Activated effector memory CD4-positive, alpha-beta T cell treated with Interleukin-2 at 50 U/mL for 16 hours (primary cell): Measurements from ENCODE around the gene DENND5A.
"Not testable (repeated sequence)": the region's sequence is repeated elsewhere in the genome, so short reads cannot be mapped to it uniquely, and the experiment has no call there.

ENCODE experiments used
- DNase-seq: peaks from one replicate; pipeline ENCODE4 v3.0.0-alpha.2; 2020

DENND5A gene

GRCh38 chr11:9264316-9265210 lies 587 bp downstream of the DENND5A start:
- no peak for DNase-seq

GRCh38 chr11:9263840-9264315 lies 1.3 kb downstream of the DENND5A start:
- no peak for DNase-seq

GRCh38 chr11:9260838-9261146 lies 4.4 kb downstream of the DENND5A start:
- DNase-seq, result not testable (repeated sequence)

- no peak for DNase-seq
These were observed 4.9 kb downstream of the DENND5A start for GRCh38 chr11:9259981-9260837.

GRCh38 chr11:9258279-9258678 lies 6.9 kb downstream of the DENND5A start:
- not testable (repeated sequence) for DNase-seq

GRCh38 chr11:9254416-9254815 lies 10.7 kb downstream of the DENND5A start:
- no peak for DNase-seq

- no peak for DNase-seq
These were observed 12.1 kb downstream of the DENND5A start for GRCh38 chr11:9253086-9253485.

GRCh38 chr11:9251311-9251710 lies 13.8 kb downstream of the DENND5A start:
- no peak for DNase-seq

- no peak for DNase-seq
These were observed 15.0 kb downstream of the DENND5A start for GRCh38 chr11:9250139-9250582.

GRCh38 chr11:9249252-9249651 lies 15.9 kb downstream of the DENND5A start:
- DNase-seq, result no peak

GRCh38 chr11:9247863-9248262 lies 17.3 kb downstream of the DENND5A start:
- DNase-seq, result no peak

GRCh38 chr11:9236242-9236641 lies 28.9 kb downstream of the DENND5A start:
- DNase-seq, result not testable (repeated sequence)

GRCh38 chr11:9232482-9232881 lies 32.7 kb downstream of the DENND5A start:
- DNase-seq, result no peak

GRCh38 chr11:9231848-9232177 lies 33.3 kb downstream of the DENND5A start:
- no peak for DNase-seq

GRCh38 chr11:9230296-9230695 lies 34.9 kb downstream of the DENND5A start:
- DNase-seq, result no peak

GRCh38 chr11:9228091-9228490 lies 37.1 kb downstream of the DENND5A start:
- DNase-seq, result no peak

GRCh38 chr11:9225748-9226298 lies 39.3 kb downstream of the DENND5A start:
- DNase-seq, result no peak

- no peak for DNase-seq
These were observed 42.5 kb downstream of the DENND5A start for GRCh38 chr11:9222654-9223053.

- not testable (repeated sequence) for DNase-seq
These were observed 44.3 kb downstream of the DENND5A start for GRCh38 chr11:9220853-9221252.

- no peak for DNase-seq
These were observed 45.6 kb downstream of the DENND5A start for GRCh38 chr11:9219572-9219971.

- DNase-seq, result no peak
These were observed 46.0 kb downstream of the DENND5A start for GRCh38 chr11:9219115-9219514.

GRCh38 chr11:9214765-9215164 lies 50.4 kb downstream of the DENND5A start:
- no peak for DNase-seq

GRCh38 chr11:9211322-9211721 lies 53.8 kb downstream of the DENND5A start:
- no peak for DNase-seq

- no peak for DNase-seq
These were observed 54.2 kb downstream of the DENND5A start for GRCh38 chr11:9210922-9211320.
